Stimulated activated CD8-positive, alpha-beta memory T cell treated with anti-CD3 and anti-CD28 coated beads, Interleukin-12 subunit alpha, Interleukin-12 subunit beta, amount 100 ng/mL, for 1 hour (primary cell): Measurements from ENCODE around the gene CBFA2T3.
"Not testable (repeated sequence)": the region's sequence is repeated elsewhere in the genome, so short reads cannot be mapped to it uniquely, and the experiment has no call there.

Source experiments
- DNase-seq: peaks from one replicate; pipeline ENCODE4 v3.0.0-alpha.2; 2020; ENCODE audit warnings: low read depth

The CBFA2T3 gene

DNA sequence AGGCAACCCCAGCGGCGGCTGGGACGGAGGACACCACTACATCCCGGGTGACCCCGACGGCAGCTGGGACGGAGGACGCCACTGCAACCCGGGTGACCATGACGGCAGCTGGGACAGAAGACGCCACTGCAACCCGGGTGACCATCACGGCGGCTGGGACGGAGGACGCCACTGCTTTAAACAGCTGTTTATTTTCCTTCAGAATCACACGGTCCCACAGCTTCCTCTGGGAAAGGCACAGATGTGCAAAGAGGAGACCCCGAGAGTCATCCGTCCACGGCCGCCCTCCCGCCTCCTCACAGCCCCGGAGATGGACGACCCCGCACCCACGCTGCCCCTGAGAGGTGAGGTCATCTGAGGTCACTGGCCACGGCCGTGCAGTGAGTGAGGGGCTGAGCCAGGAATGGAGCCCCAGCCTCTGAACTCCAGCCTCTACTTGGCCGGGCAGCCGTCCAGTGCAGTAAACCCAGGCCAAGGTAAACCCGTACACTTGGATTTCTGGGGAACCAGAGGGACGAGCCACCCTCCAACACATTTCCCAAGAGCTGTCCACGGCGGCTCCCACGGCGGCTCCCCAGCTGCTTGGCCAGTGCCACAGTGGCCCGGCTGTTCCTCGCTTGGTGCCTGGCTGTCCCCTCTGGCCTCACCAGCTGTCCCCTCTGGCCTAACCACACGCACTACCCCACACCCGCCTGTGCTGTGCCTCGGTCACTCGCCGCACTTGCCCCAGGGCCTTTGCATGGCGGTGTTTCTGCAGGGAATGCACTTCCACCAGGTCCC, 67.4 kb downstream of the CBFA2T3 start:
- no peak for DNase-seq

DNA sequence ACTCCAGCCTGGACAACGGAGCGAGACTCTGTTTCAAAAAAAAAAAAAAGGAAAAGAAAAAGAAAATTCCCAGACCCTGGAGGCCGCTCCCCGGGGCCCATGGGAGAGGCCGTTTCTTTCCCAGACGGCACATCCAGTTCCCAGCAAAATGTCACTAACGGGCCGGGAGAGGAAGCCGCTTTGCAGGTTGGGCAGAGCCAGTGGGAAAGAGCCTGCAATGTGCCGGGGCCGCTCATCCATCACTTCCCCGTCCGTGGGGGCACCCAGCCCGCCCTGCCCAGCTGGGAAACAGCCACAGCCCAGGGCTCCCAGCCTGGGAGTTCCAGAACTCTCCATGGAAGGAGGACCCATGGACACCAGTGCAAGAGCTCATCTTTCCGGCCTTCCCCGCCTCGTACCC, 68.7 kb downstream of the CBFA2T3 start:
- DNase-seq, result no peak

DNA sequence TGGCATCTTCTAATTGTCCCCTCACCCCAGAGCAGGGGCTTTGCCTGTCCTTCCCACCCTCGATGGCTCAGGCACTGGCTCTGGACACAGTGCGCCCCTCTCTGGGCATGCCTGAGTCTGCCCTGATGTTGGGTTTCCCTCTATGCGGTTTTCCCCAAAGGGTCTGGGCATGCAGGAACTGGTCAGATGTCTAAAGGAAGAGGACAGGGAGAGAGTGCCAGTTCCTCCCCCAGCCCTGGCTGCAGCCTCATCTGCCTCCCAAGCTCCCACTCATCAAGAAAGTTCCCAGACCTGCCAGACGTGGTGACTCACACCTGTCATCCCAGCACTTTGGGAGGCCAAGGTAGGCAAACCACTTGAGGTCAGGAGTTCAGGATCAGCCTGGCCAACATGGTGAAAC, 69.2 kb downstream of the CBFA2T3 start:
- DNase-seq, result no peak

DNA sequence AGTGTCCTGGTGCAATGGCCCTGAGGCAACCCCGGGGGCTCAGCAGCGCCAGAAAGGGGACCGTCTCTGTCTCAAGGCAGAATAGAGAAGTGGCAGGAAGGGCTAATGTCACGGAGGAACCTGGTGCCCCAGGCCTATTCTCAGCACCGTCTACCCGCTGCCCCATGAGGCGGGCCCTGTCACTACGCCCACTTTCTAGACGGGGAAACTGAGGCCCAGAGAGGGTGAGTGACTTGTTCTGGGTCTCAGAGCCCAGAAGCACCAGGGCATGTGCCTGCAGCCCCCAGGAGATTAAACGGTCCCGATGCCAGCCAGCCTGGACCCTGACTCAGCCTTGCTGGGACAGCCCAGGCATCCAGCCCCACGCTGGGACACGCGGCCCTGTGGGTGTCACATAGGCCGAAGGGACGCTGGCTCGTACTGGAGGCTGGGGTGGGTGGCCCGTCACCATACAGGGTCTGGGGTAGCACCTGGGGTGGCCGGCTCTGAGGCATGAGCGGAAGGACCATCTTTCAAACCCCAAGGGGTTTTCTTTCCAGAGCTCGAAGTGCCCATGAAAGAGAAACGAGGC, 70.4 kb downstream of the CBFA2T3 start:
- no peak for DNase-seq

DNA sequence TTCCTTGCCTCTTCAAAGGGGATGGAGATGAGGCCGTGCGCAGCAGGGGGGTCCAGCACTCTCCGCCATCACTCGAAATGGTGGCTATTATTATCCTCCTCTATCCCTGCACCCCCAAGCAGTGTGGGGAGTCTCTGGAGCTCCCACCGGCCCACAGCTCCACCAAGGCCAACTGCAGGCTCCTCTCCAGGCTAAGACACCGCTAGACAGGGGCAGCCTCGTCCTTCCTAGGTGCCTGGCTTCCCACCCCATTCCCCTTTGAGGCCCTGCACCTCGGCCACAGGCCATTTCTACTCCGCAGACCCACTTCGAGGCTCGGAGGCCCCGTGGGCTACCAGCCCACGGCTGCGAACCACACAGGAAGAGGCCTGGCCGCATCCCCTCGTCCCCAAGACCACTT, 71.0 kb downstream of the CBFA2T3 start:
- no peak for DNase-seq

DNA sequence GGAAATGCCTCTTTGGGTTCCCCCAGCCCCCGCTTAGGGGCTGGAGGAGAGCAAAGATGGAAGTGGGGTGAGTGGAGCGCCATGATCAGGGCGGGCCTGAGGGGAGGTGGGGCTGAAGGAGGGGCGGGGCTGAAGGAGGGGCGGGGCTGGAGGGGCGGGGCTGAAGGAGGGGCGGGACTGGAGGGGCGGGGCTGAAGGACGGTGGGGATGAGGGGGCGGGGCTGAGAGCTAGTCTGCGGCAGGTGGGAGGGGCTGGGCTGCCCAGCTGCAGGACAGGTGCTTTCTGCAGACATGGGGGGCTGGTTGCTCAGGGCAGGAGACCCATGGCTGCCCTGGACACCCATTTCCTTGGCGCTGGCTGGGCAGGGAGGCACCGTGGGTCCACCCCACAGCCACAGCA, 71.4 kb downstream of the CBFA2T3 start:
- DNase-seq, result no peak

DNA sequence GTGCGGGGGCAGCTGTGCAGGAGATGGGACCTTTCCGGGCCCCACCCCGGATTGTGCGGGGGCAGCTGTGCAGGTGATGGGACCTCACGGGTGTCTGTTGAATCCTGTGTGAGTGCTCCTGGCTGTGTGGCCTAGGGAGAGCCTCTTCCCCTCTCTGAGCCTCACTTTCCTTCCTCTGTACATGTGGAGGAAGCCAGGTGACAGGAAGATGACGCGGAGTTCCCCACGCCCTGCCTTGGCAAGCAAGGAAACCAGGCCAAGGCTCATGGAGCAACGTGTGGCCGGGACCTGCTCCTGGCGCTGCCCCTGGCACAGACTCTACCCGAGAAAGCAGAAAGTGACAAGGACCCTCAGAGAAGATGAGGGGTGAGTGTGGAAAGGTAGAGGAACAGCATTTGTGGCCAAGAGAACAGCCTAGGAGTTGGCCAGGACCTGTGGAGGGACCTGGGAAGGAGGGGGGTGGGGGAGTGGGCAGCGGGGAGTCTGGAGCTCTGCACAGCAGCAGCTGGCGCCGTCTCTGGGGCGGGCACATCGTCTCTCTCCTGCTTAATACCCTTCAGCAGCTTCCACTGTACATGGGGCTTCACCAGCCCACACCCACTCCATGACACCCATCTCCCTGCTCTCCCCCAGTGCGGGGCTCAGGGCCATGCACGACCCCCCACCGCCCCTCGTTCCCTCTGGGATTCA, 72.2 kb downstream of the CBFA2T3 start:
- no peak for DNase-seq

DNA sequence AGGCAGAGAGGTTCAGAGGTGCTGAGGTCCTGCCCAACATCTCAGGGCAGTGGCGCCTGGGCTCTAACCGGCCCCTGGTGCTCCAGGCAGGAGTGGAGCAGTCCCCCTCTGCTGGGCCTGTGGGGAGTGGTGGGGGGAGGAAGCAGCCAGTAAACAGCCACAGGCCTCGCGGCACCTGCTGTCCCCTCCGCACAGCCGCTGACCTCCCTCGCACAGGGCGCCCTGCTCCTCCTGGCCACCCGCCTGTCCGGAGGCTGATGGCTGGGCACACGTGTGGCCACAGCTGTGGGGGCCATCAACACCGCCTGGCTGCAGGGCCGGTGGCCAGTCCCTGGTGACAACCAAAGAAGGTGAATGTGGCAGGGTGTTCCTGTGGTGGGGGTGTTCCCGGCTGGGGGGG, 73.7 kb downstream of the CBFA2T3 start:
- DNase-seq, result no peak

DNA sequence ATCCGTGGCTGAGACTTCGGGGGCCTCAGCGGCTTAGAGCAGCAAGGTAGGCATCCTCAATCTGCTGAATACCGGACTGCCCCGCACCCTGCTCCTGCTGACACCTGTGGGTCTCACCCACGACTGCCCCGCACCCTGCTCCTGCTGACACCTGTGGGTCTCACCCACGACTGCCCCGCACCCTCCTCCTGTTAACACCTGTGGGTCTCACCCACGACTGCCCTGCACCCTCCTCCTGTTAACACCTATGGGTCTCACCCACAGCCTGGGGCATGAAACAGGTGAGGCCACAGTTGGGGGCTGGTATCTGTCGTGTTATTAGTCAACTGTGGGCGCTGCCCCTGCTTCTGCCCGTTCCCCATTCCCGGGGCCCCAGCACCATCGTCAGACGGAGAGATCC, 74.3 kb downstream of the CBFA2T3 start:
- no peak for DNase-seq

DNA sequence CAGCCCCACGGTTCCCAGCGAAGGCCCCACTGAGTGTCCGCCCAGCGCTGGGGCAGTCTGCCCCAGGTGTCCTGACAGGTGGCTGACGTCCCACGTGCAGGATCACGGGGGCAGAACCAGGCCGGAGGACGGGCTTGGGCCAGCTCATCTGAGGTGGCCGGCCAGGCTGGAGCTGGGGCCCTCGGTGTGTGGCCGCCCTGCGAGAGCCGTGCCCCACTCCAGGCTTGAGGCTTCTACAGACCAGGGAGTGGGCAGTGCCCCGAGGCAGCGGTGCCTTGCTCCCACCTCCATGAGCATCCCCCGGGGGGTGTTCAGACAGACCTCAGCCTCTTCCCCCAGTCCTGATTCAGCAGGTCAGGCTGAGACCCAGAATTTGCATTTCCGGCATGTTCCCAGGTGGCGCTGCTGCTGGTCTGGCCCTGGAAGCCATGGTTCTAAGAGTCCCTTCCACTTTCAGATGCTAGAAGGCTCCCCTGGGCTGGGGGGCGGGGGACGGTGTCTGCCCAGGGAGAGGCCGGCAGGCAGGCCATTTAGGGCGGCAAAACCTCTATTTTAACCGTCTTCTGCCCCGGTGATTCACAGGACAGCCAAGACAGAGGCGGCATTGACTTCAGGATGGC, 75.2 kb downstream of the CBFA2T3 start:
- DNase-seq, result no peak

DNA sequence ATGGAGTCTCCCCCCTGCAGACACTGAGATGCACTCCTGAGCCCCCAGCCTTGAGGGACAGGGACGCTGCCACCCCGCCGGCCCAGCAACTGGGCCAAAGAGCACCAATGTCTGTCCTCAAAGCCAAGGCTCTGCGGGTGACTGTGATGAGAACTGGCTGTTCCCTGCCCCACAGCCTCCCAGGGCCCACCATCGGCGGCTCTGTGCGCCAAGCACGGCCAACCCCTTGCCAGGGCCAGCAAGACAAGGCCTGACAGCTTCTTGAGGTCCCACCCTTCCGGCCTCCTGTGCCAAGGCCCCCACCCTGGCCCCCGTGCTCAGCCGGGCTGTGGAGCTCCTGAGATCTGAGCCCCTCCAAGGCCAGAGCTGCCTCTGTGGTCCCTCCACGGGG, 76.3 kb downstream of the CBFA2T3 start:
- DNase-seq, result no peak

DNA sequence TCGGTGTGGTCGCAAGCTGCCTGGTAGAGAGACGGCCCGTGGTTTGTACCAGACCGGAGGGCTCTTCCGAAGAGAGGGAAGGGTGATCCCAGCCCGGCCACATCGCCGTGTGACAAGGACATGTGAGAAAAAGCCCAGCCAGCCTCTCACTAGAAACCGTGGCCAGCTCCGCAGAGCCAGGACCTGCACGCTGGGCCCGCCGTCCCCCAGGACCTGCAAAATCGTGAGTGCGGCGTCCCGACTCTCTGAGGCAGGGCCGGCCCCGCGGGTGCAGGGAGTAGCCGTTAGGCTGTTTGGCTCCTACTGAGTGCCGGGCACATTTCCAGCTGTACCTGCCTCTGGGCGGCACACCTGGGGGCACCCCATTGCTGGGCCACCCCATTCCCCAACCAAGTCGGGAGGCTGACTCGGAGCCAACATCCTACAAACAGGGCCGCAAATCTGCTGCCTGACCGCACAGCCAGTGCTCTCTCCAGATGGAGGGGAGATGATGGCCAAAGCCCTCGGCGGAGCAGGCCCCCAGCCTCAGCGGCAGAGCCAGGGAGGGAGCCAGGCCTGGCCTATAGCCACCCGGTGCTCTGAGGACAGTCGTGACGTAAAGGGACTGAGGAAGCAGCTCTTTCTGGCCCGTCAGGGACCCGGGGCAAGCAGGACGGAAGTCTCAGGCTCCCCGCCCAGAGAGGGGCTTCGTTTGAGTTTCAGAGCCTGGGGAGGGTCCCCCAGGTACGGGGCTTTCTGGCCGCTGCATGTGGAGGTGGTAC, 76.9 kb downstream of the CBFA2T3 start:
- DNase-seq, result no peak

DNA sequence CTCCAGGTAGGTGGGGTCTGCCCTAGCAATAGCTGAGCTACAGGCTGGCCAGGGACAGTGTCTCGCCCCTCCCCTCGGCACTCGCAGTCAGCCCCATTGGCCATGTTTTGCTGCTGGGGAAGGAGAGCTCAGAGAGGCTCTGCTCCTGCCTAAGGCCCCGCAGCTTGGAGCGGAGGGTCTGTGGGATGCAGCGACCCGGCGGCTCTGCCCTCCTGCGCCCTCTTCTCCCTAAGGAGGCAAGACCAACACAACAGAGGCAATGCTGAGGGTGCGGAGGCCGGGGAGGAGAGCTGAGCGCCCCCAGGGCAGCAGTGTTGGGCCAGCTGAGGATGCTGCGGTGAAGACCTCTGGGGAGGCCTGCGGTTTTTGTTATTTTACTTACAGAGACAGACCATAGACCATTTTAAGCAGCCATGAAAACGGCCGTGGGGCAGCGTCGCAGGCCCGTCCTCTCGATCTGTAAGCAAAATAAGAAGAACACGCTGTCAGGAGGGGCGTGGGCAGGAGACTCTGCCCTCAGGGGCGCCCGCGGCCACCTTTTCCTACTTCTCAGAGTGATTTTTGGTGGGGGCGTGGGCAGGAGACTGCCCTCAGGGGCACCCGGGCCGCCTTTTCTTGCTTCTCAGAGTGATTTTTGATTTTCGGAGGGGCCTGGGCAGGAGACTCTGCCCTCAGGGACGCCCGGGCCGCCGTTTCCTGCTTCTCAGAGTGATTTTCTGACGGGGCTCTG, 79.1 kb downstream of the CBFA2T3 start:
- DNase-seq, result no peak

DNA sequence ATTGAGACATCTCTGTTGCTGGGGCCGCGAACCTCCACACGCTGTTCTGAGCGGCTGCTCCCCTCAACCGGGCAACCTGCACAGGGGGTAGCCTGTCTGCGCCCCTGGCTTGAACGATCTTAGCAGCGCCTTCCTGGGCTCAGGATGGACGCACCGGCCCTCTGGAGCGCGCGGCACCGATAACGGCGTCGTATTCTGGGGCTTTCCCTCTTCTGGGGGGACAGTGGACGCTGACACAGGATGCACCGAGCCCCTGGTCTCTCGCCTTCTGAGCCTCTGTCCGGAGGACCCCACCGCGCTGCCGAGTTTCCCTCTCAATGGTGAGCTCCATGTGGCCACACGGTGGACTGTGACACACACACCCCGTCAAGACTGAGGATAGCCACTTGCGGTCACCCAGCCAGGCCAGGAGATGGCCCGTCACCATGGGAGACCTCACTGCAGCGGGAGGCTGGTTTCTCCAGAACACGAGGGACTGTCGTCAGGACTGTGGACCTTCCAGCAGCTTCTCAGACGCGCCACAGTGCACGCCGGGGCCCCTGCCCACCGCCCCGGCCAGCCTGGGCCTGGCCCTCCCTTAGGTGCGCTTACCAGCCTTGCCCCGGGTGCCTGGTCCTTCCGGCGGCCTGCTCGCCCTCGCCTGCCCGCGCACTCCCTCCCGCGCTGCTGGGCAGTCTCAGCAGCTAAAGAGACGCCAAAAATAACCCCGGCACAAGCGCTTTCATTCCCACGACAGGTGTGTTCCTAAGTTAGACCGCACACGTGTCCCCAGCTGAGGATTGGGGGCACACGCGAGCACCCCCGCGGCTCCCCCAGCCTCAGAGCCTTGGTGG, 80.6 kb downstream of the CBFA2T3 start:
- no peak for DNase-seq

DNA sequence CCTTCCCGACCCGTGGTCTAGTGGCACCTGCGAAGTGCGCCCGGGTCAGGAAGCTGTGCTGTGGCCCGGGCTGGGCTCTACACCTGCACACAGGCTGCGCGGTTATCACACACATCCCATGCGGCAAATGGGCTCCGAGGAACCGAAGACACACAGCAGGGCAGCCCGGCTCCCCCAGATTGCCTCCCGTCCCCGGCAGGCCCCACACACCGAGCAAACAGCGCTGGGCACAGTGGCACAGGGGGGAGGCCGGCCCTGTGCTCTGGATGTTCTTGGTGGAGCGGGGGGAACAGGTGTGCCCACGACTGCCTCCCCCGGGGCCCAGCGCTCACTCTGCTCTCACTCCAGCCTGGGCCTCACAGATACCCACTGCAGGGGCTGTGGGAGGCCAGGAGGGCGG, 81.7 kb downstream of the CBFA2T3 start:
- no peak for DNase-seq

DNA sequence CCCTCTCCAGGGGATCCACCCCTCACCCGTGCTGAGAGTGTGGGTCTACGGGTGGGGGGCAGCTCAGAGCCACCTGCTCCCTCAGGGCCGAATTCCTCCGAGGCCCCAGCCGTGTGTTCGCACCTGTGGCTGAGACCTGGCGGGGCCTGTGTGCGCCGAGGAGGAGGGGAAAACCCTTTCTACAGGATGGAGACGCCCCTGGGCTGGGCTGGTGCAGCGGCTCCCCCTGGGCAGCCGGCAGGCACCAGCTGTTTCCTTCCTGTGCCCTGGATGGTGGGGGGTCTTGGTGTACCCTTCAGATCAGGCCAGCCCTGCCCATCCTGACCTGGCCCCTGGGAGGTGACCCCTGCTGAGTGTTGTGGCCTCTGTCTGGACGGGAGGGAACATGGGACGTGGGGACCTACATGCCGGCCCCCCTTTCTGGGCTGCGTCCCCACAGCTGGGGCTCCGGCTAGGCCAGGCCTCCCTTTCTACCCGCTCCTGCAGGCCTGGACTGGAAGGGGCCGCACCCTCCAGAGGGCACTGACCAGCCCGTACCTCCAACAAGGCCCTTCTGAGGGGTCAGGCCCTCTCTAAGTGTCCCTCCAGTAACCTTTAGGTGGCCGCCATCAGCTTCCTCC, 82.2 kb downstream of the CBFA2T3 start:
- no peak for DNase-seq

DNA sequence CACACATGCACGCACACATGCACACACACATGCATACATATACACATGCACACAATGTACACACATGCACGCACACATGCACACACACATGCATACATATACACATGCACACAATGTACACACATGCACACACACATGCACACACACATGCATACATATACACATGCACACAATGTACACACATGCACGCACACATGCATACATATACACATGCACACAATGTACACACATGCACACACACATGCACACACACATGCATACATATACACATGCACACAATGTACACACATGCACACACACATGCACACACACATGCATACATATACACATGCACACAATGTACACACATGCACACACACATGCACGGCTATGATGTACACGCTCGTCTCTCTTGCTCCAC, 82.7 kb downstream of the CBFA2T3 start:
- DNase-seq, result not testable (repeated sequence)

DNA sequence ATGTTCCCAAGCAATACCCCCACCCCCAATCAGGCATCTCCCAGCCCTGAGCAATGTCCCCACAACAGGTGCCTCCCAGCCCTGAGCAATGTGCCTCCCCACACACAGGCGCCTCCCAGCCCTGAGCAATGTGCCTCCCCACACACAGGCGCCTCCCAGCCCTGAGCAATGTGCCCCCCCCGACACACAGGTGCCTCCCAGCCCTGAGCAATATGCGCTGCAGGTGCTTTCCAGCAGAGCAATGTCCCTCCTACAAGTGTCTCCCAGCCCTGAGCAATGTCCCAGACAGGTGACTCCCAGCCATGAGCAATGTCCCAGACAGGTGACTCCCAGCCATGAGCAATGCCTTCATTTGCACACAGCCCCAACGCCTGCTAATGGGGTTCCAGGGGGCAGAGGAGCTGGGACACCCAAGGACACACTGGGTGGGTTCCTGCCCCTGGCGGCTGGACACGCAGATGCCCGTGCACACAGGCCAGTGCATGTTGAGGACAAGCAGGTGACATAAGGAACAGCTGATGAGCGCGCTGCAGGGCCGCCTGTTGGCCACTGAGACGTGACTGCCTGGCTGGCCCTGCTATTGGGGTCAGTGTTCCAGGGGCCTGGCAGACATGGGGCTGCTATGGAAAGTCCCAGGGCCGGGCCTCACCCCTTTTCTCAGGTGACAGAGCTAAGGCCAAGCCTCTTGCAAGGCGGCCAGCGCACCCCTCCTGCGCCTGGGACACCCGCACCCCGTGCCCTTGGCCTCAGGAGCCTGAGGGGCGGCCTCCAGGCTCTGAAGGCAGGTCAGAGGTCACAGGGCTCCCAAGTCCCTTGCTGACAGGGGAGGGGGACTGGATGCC, 83.7 kb downstream of the CBFA2T3 start:
- no peak for DNase-seq

DNA sequence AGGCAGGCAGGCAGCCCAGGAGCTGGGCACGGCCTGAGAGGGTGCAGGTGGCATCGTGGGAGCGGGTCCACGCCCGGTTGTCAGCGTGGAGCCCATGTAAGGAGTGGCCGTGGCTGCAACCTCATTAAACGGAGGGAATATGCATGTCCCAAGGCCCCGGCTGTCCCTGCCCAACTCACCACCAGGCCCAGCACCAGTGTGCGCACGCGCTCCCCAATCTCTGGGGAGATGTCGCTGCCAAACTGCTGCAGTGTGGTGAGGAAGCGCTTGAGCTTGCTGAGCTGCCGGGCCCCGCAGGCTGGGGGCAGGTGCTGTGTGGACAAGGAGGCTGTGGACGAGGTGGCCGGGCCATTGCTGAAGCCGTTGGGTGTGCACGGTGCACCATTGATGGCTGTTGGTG, 84.9 kb downstream of the CBFA2T3 start:
- DNase-seq, result no peak
